Psoas muscle (tissue), 8 donors: Measurements from ENCODE around the gene PTGR3. TPM values are rescaled to one million over a fixed set of nuclear protein-coding genes. Genes with fewer than 3 reads are reported as not detected.
A peak's percentile ranks its signal among the peaks of the same experiment; 100 is the strongest.

Source experiments
- ATAC-seq, 4 donors: fragments of 200-7000 bp; cut with Tn5 transposase; one replicate each; pipeline ENCODE4 v1.9.1; 2020; ENCODE audit warnings: moderate library complexity in 3 of 4, mild to moderate bottlenecking in 2 of 4
- DNase-seq, 2 donors: peaks; one replicate each; pipeline ENCODE4 v3.0.0-alpha.2; 2020
- H3K27ac ChIP-seq: fragments of 200-600 bp; one replicate; pipeline ENCODE4 v1.8.0; 2022
- H3K27me3 ChIP-seq, 3 donors: fragments of 200-600 bp in 1 of 3; one replicate each; pipeline versions ENCODE4 v1.6.1 to v1.8.0; 2013 to 2022; ENCODE audit warnings: low read length in 2 of 3, mild to moderate bottlenecking in 2 of 3, moderate library complexity in 1 of 3; ENCODE audit not compliant: insufficient read depth in 3 of 3
- H3K36me3 ChIP-seq, 2 donors: fragments of 200-600 bp in 1 of 2; one replicate each; pipeline versions ENCODE4 v1.6.1 to v1.8.0; 2013 to 2022; ENCODE audit warnings: low read depth in 1 of 2, mild to moderate bottlenecking in 1 of 2, moderate library complexity in 1 of 2; ENCODE audit not compliant: insufficient read depth in 1 of 2
- H3K4me1 ChIP-seq: fragments of 200-600 bp; one replicate; pipeline ENCODE4 v1.8.0; 2022
- H3K4me3 ChIP-seq: fragments of 200-600 bp; one replicate; pipeline ENCODE4 v1.8.0; 2022; ENCODE audit warnings: mild to moderate bottlenecking
- H3K9me3 ChIP-seq: fragments of 200-600 bp; one replicate; pipeline ENCODE4 v1.8.0; 2022
- CTCF ChIP-seq: fragments of 200-600 bp; IDR thresholded peaks from one replicate; pipeline ENCODE4 v1.8.0; 2022; ENCODE audit warnings: antibody characterized with exemption
- WGBS, 3 donors: extraction: QIAGEN DNeasy Blood & Tissue Kit; methylation state at CpG; one replicate each; pipeline versions ENCODE4 v1.1.6 to v1.1.7; 2013; 5-methylcytosine and 5-hydroxymethylcytosine counted together
- intact Hi-C, 2 donors: fragments of 100-400 bp; cut with DNase I; formaldehyde crosslinking; loops; one replicate each; pipeline versions ENCODE4 v1.11.0 to v1.14.2; 2022
- polyA plus RNA-seq, 3 donors: library from polyadenylated mRNA; stranded (reverse); fragments of 200-250 nt; gene quantifications; one replicate each; pipeline ENCODE4 v1.2.3, GENCODE V29; 2013
- total RNA-seq, 4 donors: library from RNA; stranded (reverse); fragmentation: NEBNext Ultra II Directional in 2 of 4; extraction: Animal tissue kit (Norgen Biotek cat#: 25700) in 2 of 4; gene quantifications; one replicate each; pipeline versions ENCODE4 v1.2.1 to v1.2.4, GENCODE V29; 2021 to 2023
- donor health status: healthy with polysubstance abuse.
- donor health status: DM: no; HTN: no; CAD: no; lungs with moderate emphysema.
- donor health status: Bipolar disorder and iron deficiency.
- donor health status: healthy.
- donor health status: DM: yes; HTN: yes; CAD: no.
- donor health status: DM: no; HTN: no; CAD: no.
- donor health status: DM: no; HTN: no; CAD: no.
- donor health status: DM: yes; HTN: yes; CAD: no.

Gene PTGR3
- total and polyA plus RNA-seq, 7 donors = 20.6 to 66.4 (median 31.7) TPM

DNA sequence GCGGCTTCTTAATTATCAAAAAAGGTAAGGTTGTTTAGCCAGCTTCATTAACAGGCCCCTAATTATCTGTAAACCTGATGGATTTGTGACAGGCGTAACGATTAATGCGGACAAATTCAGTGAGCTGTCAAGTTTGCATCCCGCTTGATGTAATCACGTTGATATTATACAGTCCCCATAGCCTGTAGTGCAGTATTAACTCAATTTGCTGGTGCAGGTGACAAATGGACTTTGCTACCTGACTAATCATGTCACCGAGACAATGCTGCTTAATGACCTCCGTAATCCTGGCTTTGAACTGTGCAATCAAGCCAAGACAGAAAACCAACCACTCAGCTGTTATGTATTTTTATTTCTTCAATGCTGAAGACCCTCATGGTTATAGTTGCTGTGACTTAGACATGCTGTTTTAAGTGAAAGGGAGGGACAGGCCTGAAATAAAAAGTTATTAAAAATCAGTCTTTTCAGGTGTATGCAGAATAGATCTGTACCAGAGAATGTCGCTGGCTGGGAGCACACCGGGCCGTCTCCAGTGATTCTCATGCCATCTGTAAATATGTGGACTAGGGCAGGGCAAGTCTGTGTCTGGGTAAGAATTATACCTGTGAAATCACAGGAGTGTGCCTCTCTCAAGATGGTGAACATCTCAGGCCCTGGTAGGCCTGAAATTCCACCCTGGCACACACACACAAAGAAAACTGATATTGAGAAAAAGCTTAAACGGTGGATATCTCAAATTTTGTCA, 6.0 kb upstream of the PTGR3 start:
- intact Hi-C loops = loop anchor here in 1 of 2 donors (5.0 kb wide), 1 partner anchor 32 kb away; no protein-coding TSS in a partner anchor
- ATAC-seq = no peak
- Histone ChIP-seq H3K27ac (peak overlapping the region; percentile 38), H3K36me3 (no peaks in the 10 kb centered on the region), H3K27me3 (no peaks in the 10 kb centered on the region), H3K9me3 (no peaks in the 10 kb centered on the region), H3K4me1 (peaks cover 80% of the 10 kb centered on the region), H3K4me3 (peak overlapping the region; percentile 91)
- DNase-seq = no peak
- TF ChIP-seq CTCF = no peak
- whole genome bisulfite sequencing, 3 donors = 70 to 82% (median 72%) methylated on average over 12 of the region's 12 CpGs

DNA sequence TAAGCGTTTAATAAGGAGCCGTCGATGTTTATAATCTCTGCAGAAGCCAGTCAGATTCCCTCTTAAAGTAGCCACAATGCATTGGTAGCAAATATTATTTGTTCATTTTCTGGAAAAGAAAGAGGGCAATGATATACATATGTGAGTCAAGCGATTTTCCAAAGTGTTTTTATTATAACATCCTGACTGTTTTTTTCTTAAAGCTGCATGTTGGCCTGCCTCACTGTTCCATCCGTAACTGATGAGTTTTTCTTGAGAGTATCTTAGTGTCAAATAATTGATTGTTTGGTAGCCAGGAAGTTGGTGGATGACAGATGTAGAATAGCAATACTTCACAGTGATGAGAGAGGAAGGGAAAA, 5.4 kb upstream of the PTGR3 start:
- peak overlapping the region; percentile 91 for H3K4me3 ChIP-seq
- no peak for TF ChIP-seq CTCF

DNA sequence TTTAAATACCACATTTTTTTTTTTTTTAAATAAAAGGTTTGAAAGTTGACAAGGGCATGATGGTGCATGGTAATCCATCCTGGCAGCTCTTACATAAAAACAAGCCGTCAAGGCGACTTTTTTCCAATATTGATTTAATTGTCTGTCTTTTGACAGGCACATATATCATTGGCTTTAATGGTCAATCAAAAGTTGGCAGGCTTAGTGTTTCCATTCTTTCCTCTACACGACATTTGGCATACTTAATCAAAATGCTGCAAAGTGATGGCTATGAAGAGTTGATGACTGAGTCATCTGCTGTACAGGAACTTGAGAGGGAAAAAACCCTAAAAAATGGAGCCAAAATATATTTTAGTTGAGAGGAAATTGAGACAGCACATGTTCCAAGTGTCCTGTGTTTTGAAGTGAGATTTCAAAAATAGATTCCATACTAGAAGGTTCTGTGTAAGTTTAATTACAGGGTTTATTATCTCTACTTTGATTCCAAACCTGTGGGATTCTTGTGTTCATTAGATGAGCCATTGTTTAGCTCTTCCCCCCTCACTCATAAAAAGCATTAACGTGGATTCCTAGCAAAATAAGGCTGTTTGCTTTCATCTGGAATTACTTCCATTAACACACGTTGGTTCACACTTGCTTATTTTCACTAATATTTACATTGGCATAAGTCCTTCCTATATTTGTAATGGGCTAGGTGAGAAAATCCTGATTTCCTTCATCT, 4.8 kb upstream of the PTGR3 start:
- TF ChIP-seq CTCF = no peak
- ATAC-seq (no peak), DNase-seq (no peak)
- Histone ChIP-seq H3K4me3 (peak overlapping the region; percentile 91), H3K36me3 (no peaks in the 10 kb centered on the region), H3K9me3 (no peaks in the 10 kb centered on the region), H3K27me3 (no peaks in the 10 kb centered on the region), H3K27ac (peak overlapping the region; percentile 91), H3K4me1 (peaks cover 71% of the 10 kb centered on the region)
- intact Hi-C loops = loop anchor here in 1 of 2 donors (2.0 to 5.0 kb wide), 2 partner anchors 15 to 34 kb away; no protein-coding TSS in a partner anchor
- WGBS, 3 donors = 11 to 23% (median 14%) methylated on average over 5 of the region's 5 CpGs

More for the DNA sequence above, 5.4 kb upstream of the PTGR3 start:
- Histone ChIP-seq H3K36me3 (no peaks in the 10 kb centered on the region), H3K27me3 (no peaks in the 10 kb centered on the region), H3K4me1 (peaks cover 76% of the 10 kb centered on the region), H3K9me3 (no peaks in the 10 kb centered on the region), H3K27ac (peak overlapping the region; percentile 91)
- 51 to 55% (median 53%) methylated on average over 5 of the region's 5 CpGs for WGBS, 3 donors
- ATAC-seq (no peak), DNase-seq (no peak)
- intact Hi-C loops = loop anchor here in 1 of 2 donors (5.0 kb wide), 1 partner anchor 33 kb away; no protein-coding TSS in a partner anchor

DNA sequence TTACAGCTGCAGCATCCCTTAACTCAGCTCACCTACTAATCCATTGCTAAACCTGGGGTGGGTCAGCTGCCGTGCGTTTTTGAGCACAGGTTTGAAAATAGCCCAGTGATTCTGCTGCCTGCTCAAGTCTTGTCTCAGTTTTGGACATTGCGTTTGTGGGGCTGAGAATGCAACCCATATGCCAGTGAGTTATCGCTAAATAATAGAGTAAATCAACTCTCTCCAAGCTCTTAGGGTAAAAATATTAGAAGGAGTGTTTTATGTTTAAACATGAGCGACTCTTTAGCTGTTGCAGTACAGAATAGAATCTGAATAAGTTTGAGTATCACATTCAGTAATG, 3.8 kb upstream of the PTGR3 start:
- 11 to 26% (median 19%) methylated on average over 5 of the region's 5 CpGs for WGBS, 3 donors
- intact Hi-C loops = loop anchor here in 1 of 2 donors (2.0 to 5.0 kb wide), 2 partner anchors 14 to 35 kb away; no protein-coding TSS in a partner anchor
- Histone ChIP-seq H3K27ac (peak overlapping the region; percentile 91), H3K27me3 (no peaks in the 10 kb centered on the region), H3K36me3 (no peaks in the 10 kb centered on the region), H3K9me3 (no peaks in the 10 kb centered on the region), H3K4me3 (peak overlapping the region; percentile 91), H3K4me1 (peaks cover 61% of the 10 kb centered on the region)
- DNase-seq = no peak
- TF ChIP-seq CTCF = no peak
- ATAC-seq = peak in 1 of 4 donors; percentile 11
